ENCODE measurements around the gene LRRC61.

- no peak for TF ChIP-seq CTCF (conservative IDR thresholded peaks at IDR 0.05; ENCODE audit: low read depth in 2 of 2)
- TF ChIP-seq, protein P1, sequence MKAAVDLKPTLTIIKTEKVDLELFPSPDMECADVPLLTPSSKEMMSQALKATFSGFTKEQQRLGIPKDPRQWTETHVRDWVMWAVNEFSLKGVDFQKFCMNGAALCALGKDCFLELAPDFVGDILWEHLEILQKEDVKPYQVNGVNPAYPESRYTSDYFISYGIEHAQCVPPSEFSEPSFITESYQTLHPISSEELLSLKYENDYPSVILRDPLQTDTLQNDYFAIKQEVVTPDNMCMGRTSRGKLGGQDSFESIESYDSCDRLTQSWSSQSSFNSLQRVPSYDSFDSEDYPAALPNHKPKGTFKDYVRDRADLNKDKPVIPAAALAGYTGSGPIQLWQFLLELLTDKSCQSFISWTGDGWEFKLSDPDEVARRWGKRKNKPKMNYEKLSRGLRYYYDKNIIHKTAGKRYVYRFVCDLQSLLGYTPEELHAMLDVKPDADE (IDR thresholded peaks at IDR 0.05): no peak
- TF ChIP-seq POLR2AphosphoS5 (IDR thresholded peaks at IDR 0.05; ENCODE audit: low read depth): no peak
- TF ChIP-seq EZH2 (IDR thresholded peaks at IDR 0.05; ENCODE audit: low read depth, unreplicated experiment): no peak
- TF ChIP-seq REST (IDR thresholded peaks at IDR 0.05; ENCODE audit: unreplicated experiment): no peak
Observed at GRCh38 chr7:150335774-150336112, 12.6 kb downstream of the LRRC61 start.
